Measurements from ENCODE around the gene CEP164. TPM values are rescaled to one million over a fixed set of nuclear protein-coding genes. Genes with fewer than 3 reads are reported as not detected.

Gene CEP164
- 12.6 and 16.6 TPM in 2 replicates for total RNA-seq (2014; rRNA removed; shearing (Covaris generic))

- DNase-seq (ENCODE audit: low spot score): peak; percentile 89
These were observed at the start of gene CEP164 for GRCh38 chr11:117327567-117328374. Gene CEP164 (plus strand): TSS chr11:117327854. CDS start chr11:117338587, 10,733 bp downstream.

GRCh38 chr11:117278347-117278746, 49.3 kb upstream of the CEP164 start:
- DNase-seq (ENCODE audit: low spot score): no peak

- DNase-seq (ENCODE audit: low spot score): no peak
These were observed 47.8 kb upstream of the CEP164 start for GRCh38 chr11:117279711-117280376.

- peak; percentile 88 for DNase-seq (ENCODE audit: low spot score)
These were observed 46.5 kb upstream of the CEP164 start for GRCh38 chr11:117281159-117281558.

GRCh38 chr11:117281869-117282268, 45.8 kb upstream of the CEP164 start:
- no peak for DNase-seq (ENCODE audit: low spot score)

- no peak for DNase-seq (ENCODE audit: low spot score)
These were observed 44.7 kb upstream of the CEP164 start for GRCh38 chr11:117282956-117283355.

GRCh38 chr11:117284053-117284452, 43.6 kb upstream of the CEP164 start:
- DNase-seq (ENCODE audit: low spot score): no peak

- no peak for DNase-seq (ENCODE audit: low spot score)
These were observed 41.1 kb upstream of the CEP164 start for GRCh38 chr11:117286588-117286987.

- no peak for DNase-seq (ENCODE audit: low spot score)
These were observed 40.0 kb upstream of the CEP164 start for GRCh38 chr11:117287668-117288067.

- no peak for DNase-seq (ENCODE audit: low spot score)
These were observed 37.9 kb upstream of the CEP164 start for GRCh38 chr11:117289795-117290194.

- DNase-seq (ENCODE audit: low spot score): no peak
These were observed 36.8 kb upstream of the CEP164 start, which contains the start of gene BACE1-AS for GRCh38 chr11:117290809-117291396. Gene BACE1-AS (plus strand): TSS chr11:117291346.

- no peak for DNase-seq (ENCODE audit: low spot score)
These were observed 35.0 kb upstream of the CEP164 start for GRCh38 chr11:117292616-117293015.

- DNase-seq (ENCODE audit: low spot score): no peak
These were observed 32.1 kb upstream of the CEP164 start for GRCh38 chr11:117295438-117296137.

GRCh38 chr11:117296881-117297280, 30.8 kb upstream of the CEP164 start:
- DNase-seq (ENCODE audit: low spot score): no peak

GRCh38 chr11:117298195-117298594, 29.5 kb upstream of the CEP164 start:
- no peak for DNase-seq (ENCODE audit: low spot score)

- DNase-seq (ENCODE audit: low spot score): no peak
These were observed 28.0 kb upstream of the CEP164 start for GRCh38 chr11:117299351-117300282.

- DNase-seq (ENCODE audit: low spot score): no peak
These were observed 27.4 kb upstream of the CEP164 start for GRCh38 chr11:117300283-117300663.

- no peak for DNase-seq (ENCODE audit: low spot score)
These were observed 26.9 kb upstream of the CEP164 start for GRCh38 chr11:117300773-117301172.

- no peak for DNase-seq (ENCODE audit: low spot score)
These were observed 25.4 kb upstream of the CEP164 start for GRCh38 chr11:117302228-117302627.

GRCh38 chr11:117303101-117303500, 24.6 kb upstream of the CEP164 start:
- DNase-seq (ENCODE audit: low spot score): no peak
